ENCODE measurements around the gene WASL.

The WASL gene

DNA sequence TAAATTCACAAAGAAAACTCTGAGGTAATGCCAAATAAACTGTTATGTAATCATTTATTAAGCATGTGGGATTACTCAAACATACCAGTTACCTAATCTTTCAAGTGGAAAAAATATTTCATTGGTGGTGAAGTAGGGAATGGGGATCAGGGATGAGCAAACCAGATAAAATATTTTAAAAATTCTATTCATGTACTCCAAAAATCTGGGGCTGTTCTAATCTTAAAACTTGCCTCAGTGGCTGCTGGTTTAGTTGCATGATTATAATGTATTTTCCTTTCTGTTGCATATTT, 73.7 kb downstream of the WASL start:
- TF ChIP-seq TEAD4 (IDR thresholded peaks at IDR 0.05) (no peak), CEBPB (IDR thresholded peaks at IDR 0.05) (no peak)

DNA sequence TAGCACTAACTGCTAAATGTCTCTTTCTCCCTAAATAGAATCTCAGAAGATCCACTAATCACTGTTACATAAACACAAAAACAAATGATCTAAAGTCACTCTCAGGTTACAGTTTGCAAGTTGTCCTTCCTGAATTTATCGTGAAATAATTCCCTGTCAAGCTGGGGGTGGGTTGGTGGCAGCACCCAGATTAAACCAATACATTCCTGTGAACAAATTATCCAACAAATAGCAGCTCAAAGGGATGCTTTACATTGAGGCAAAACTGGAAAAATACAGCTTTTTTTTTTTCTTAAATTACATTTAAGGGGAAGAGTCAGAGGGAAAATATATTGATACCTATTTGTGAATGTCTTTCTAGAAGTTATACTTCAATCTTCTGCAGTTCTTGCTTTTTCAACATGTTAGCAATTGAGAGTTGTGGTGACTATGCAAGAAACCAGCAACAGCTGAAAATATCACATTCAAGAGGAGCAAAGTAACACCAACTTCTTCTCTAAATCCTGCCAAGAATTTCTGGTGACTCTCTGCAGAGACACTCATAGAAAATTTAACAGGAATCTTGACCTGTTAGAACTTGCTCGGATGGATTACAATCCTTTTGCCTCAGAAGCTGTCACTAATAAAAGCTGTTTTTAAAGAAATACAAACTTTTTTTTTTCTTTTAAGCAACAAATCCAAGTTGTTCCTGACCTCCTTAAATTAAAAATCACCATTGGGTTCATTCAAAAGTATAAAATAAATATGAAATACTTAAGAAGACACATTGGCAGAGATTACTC, 74.2 kb downstream of the WASL start:
- no peak for TF ChIP-seq ZBTB7A (IDR thresholded peaks at IDR 0.05; ENCODE audit: low read depth)
- TF ChIP-seq FOXM1 (IDR thresholded peaks at IDR 0.05; ENCODE audit: borderline replicate concordance, low read depth), result no peak
- TF ChIP-seq NFIC (IDR thresholded peaks at IDR 0.05), result no peak
- TF ChIP-seq, protein P1, sequence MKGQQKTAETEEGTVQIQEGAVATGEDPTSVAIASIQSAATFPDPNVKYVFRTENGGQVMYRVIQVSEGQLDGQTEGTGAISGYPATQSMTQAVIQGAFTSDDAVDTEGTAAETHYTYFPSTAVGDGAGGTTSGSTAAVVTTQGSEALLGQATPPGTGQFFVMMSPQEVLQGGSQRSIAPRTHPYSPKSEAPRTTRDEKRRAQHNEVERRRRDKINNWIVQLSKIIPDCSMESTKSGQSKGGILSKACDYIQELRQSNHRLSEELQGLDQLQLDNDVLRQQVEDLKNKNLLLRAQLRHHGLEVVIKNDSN (IDR thresholded peaks at IDR 0.05), result no peak
- no peak for TF ChIP-seq EGR1 (IDR thresholded peaks at IDR 0.05)
- TF ChIP-seq, protein P2, sequence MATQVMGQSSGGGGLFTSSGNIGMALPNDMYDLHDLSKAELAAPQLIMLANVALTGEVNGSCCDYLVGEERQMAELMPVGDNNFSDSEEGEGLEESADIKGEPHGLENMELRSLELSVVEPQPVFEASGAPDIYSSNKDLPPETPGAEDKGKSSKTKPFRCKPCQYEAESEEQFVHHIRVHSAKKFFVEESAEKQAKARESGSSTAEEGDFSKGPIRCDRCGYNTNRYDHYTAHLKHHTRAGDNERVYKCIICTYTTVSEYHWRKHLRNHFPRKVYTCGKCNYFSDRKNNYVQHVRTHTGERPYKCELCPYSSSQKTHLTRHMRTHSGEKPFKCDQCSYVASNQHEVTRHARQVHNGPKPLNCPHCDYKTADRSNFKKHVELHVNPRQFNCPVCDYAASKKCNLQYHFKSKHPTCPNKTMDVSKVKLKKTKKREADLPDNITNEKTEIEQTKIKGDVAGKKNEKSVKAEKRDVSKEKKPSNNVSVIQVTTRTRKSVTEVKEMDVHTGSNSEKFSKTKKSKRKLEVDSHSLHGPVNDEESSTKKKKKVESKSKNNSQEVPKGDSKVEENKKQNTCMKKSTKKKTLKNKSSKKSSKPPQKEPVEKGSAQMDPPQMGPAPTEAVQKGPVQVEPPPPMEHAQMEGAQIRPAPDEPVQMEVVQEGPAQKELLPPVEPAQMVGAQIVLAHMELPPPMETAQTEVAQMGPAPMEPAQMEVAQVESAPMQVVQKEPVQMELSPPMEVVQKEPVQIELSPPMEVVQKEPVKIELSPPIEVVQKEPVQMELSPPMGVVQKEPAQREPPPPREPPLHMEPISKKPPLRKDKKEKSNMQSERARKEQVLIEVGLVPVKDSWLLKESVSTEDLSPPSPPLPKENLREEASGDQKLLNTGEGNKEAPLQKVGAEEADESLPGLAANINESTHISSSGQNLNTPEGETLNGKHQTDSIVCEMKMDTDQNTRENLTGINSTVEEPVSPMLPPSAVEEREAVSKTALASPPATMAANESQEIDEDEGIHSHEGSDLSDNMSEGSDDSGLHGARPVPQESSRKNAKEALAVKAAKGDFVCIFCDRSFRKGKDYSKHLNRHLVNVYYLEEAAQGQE (IDR thresholded peaks at IDR 0.05; ENCODE audit: low read depth), result no peak
- no peak for TF ChIP-seq TEAD4 (IDR thresholded peaks at IDR 0.05)
- TF ChIP-seq EP300 (IDR thresholded peaks at IDR 0.05; ENCODE audit: borderline replicate concordance), result no peak
- no peak for TF ChIP-seq RAD21 (IDR thresholded peaks at IDR 0.05; ENCODE audit: low read depth)
- TF ChIP-seq TAF1 (IDR thresholded peaks at IDR 0.05; ENCODE audit: low read depth), result no peak
- TF ChIP-seq TCF12 (IDR thresholded peaks at IDR 0.05; ENCODE audit: low read depth), result no peak
- TF ChIP-seq MAX (IDR thresholded peaks at IDR 0.05), result no peak
- TF ChIP-seq CREB1 (IDR thresholded peaks at IDR 0.05; ENCODE audit: low read depth), result no peak
- no peak for TF ChIP-seq CEBPB (IDR thresholded peaks at IDR 0.05)

DNA sequence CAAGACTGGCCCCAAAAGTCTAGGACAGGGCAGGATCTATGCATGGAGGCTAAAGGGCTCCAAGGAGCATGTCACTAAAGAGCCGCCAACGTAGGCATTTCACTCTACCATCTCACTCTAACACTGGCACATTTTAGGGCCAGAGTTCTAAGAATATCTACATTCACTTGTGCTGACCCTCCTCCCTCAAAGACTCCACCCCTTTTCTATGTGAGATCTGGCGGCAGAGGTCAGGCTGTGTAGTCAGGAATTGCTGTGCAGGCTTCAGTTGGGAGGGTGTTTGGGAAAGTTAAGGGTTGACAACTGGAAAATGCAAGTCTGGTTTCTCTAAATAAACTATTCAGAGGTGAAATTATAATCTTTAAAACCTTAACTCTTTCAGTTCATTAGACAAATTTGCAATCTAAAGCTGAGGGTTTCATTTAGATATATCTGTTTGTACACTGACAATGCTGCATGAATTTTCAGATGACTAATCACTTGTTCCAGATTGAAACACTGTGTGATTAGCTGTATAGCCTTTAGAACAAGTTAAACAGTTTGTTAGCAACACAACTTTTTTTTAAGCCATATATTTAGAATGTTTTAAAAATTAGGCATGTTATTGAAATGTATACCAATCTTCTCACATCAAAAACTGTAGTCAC, 74.9 kb downstream of the WASL start:
- TF ChIP-seq EGR1 (IDR thresholded peaks at IDR 0.05), result no peak
- no peak for TF ChIP-seq NFIC (IDR thresholded peaks at IDR 0.05)
- no peak for TF ChIP-seq EP300 (IDR thresholded peaks at IDR 0.05; ENCODE audit: borderline replicate concordance)
- no peak for TF ChIP-seq YY1 (IDR thresholded peaks at IDR 0.05; ENCODE audit: low read depth)
- TF ChIP-seq, protein P2 (IDR thresholded peaks at IDR 0.05; ENCODE audit: low read depth), result no peak
- no peak for TF ChIP-seq RAD21 (IDR thresholded peaks at IDR 0.05; ENCODE audit: low read depth)
- TF ChIP-seq TAF1 (IDR thresholded peaks at IDR 0.05; ENCODE audit: low read depth), result no peak
- no peak for TF ChIP-seq TEAD4 (IDR thresholded peaks at IDR 0.05)
- TF ChIP-seq CEBPB (IDR thresholded peaks at IDR 0.05), result no peak
- no peak for TF ChIP-seq TCF12 (IDR thresholded peaks at IDR 0.05; ENCODE audit: low read depth)
- TF ChIP-seq MAX (IDR thresholded peaks at IDR 0.05), result no peak
- no peak for TF ChIP-seq ZBTB7A (IDR thresholded peaks at IDR 0.05; ENCODE audit: low read depth)
- no peak for TF ChIP-seq CREB1 (IDR thresholded peaks at IDR 0.05; ENCODE audit: low read depth)
- TF ChIP-seq, protein P1 (IDR thresholded peaks at IDR 0.05), result no peak

DNA sequence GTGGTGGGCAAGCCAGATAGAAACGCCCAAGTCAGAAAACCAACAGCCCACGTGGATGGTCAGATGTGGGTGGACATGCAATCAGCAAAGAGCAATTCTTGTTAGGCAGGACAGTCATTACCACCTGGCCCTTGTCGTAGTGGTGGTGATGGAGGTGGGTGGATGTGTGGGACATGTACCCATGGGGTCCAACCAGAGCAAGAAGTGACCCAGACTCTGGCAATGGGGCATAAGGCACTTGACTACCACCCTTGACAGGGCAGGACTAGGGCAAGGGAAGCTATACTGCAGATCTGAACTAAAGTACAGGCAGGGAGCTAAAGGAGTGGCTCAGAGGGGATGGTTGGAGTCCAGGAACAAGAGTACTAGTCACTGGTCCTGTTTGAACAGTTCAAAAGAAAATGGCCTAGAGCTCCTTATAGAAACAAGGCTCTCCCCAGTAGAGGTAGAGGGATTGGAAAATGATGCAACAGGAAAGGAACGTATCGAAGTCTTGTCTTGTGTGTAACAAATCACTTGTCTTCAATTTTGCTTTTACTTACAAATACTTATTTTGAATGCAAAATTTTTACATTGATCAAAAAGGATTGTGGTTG, 75.6 kb downstream of the WASL start:
- TF ChIP-seq TCF12 (IDR thresholded peaks at IDR 0.05; ENCODE audit: low read depth), result no peak
- TF ChIP-seq CEBPB (IDR thresholded peaks at IDR 0.05), result no peak
- TF ChIP-seq, protein P2 (IDR thresholded peaks at IDR 0.05; ENCODE audit: low read depth), result no peak
- TF ChIP-seq EP300 (IDR thresholded peaks at IDR 0.05; ENCODE audit: borderline replicate concordance), result no peak
- TF ChIP-seq EGR1 (IDR thresholded peaks at IDR 0.05), result no peak
- no peak for TF ChIP-seq ZBTB7A (IDR thresholded peaks at IDR 0.05; ENCODE audit: low read depth)
